ENCODE data around the gene CCDC33. TPM values are rescaled to one million over a fixed set of nuclear protein-coding genes. Genes with fewer than 3 reads are reported as not detected.

CCDC33 gene
- total and polyA plus RNA-seq, 2 donors from 2014 or later = 0.63 TPM; not detected in 1

DNA sequence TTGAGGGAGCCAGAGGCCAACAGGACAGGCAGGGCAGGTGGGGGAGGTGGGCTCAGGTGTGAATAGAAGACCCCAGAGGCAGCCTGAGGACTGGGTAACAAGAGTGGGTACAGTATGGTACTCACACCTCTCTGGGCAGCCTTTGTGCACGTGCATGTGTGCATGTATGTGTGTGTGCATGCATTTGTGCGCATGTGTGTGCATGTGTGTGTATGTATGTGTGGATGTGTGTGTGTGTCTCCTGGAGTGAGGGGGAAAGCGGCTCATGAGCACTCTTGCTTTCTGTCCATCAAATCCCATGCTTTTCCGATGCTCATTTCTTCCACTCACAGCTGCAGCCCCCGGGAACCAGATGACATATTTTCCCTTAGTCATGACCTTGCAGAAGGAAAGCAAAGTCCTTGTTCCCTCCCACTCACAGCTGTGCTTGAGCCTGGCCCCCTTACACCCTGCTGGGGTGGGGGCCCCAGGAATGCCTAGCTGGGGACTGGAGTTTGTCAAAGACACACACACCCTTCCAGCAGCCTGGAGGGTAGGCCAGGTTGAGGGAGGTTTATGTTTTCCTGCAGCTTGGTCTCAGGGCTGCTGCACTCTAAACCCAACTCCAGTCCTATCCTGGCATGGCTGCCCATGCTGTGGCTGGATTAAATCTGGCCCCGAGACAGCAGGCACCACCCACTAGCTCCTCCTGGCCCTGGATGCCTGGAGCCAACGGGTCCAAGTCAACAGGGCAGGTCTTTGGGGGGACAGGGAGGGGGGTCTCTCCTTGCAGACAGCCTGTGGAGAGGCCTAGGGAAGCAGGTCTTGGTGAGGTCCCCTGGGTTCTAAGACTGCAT lies 22.5 kb downstream of the CCDC33 start:
- Histone ChIP-seq H3K36me3 (ENCODE audit: control insufficient read depth in 2 of 3, insufficient read depth in 3 of 3, low read length in 3 of 3) (no peaks in the 10 kb centered on the region), H3K4me1 (ENCODE audit: control insufficient read depth in 2 of 3, insufficient read depth in 2 of 3, low read depth in 1 of 3, low read length in 3 of 3) (no peaks in the 10 kb centered on the region), H3K27ac (ENCODE audit: low read depth in 2 of 2, low read length in 2 of 2) (no peak overlapping the region), H3K4me3 (ENCODE audit: low read length in 3 of 3) (no peak overlapping the region), H3K9me3 (ENCODE audit: control insufficient read depth in 2 of 3, insufficient read depth in 1 of 3, low read length in 3 of 3) (no peaks in the 10 kb centered on the region), H3K9ac (ENCODE audit: low read length in 3 of 3) (no peak overlapping the region), H3K27me3 (ENCODE audit: control insufficient read depth, insufficient read depth, low read length) (no peaks in the 10 kb centered on the region)
- TF ChIP-seq CTCF (IDR thresholded peaks at IDR 0.05; ENCODE audit: borderline replicate concordance, extremely low read depth, insufficient read depth) = no peak
- FAIRE-seq = no peak
- intact Hi-C loops (cut with DNase I) = no loop called here
- peak in 4 of 5 donors; percentile 24 to 62 (median 33) for DNase-seq

- intact Hi-C loops (cut with DNase I) = no loop called here
- Histone ChIP-seq H3K9ac (ENCODE audit: low read length in 3 of 3) (no peak overlapping the region), H3K27ac (ENCODE audit: low read depth in 2 of 2, low read length in 2 of 2) (no peak overlapping the region), H3K4me1 (ENCODE audit: control insufficient read depth in 2 of 3, insufficient read depth in 2 of 3, low read depth in 1 of 3, low read length in 3 of 3) (no peaks in the 10 kb centered on the region), H3K36me3 (ENCODE audit: control insufficient read depth in 2 of 3, insufficient read depth in 3 of 3, low read length in 3 of 3) (no peaks in the 10 kb centered on the region), H3K4me3 (ENCODE audit: low read length in 3 of 3) (no peak overlapping the region), H3K9me3 (ENCODE audit: control insufficient read depth in 2 of 3, insufficient read depth in 1 of 3, low read length in 3 of 3) (no peaks in the 10 kb centered on the region), H3K27me3 (ENCODE audit: control insufficient read depth, insufficient read depth, low read length) (no peaks in the 10 kb centered on the region)
- no peak for TF ChIP-seq CTCF (IDR thresholded peaks at IDR 0.05; ENCODE audit: borderline replicate concordance, extremely low read depth, insufficient read depth)
- FAIRE-seq (no peak), DNase-seq (peak in 2 of 5 donors; percentile 8 to 35)
These were observed 23.1 kb downstream of the CCDC33 start for GRCh38 chr15:74259292-74259648.

DNA sequence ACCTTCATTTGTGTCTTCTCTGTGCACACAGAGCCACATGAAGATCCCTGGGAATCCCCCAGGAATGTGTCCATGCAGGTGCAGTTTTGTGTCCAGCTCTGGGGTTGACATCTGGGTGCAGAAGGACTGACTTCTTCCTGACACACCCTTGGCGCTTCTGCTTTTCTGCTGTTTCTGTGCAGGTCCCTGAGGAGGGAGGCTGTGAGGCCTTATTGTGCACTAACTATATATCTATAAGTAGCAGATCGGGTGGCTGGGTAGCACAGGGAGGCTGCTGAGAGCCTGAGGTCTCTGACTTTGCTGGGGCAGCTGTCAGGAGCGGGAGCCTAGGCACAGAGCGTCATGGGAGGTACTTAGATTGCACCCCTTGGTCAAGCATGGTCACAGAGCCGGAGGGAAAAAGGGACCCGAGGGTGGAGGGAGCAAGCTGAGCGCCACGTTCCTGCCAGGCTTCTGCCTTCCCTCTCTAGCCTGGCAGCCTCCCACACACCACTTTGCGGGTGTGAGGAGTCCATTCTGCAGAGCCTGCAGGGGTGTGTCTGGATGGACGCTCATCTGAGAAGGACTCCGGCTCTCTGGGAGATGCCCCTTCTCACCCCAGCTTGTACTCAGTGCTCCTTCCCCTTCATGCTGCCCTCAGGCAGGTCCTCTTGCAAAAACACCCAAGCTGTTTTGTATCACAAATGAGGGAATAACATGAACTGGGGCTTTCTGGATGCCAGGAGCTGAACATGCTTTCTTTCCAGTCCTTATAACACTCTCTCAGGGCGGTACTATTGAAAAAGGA lies 23.9 kb downstream of the CCDC33 start:
- H3K4me3 ChIP-seq (ENCODE audit: low read length in 3 of 3) = no peak overlapping the region
- no peaks in the 10 kb centered on the region for H3K27me3 ChIP-seq (ENCODE audit: control insufficient read depth, insufficient read depth, low read length)
- H3K4me1 ChIP-seq (ENCODE audit: control insufficient read depth in 2 of 3, insufficient read depth in 2 of 3, low read depth in 1 of 3, low read length in 3 of 3) = no peaks in the 10 kb centered on the region
- intact Hi-C loops (cut with DNase I) = no loop called here
- DNase-seq (peak in 2 of 5 donors; percentile 27), FAIRE-seq (no peak)
- no peak for TF ChIP-seq CTCF (IDR thresholded peaks at IDR 0.05; ENCODE audit: borderline replicate concordance, extremely low read depth, insufficient read depth)
- no peaks in the 10 kb centered on the region for H3K9me3 ChIP-seq (ENCODE audit: control insufficient read depth in 2 of 3, insufficient read depth in 1 of 3, low read length in 3 of 3)
- H3K9ac ChIP-seq (ENCODE audit: low read length in 3 of 3) = no peak overlapping the region
- H3K36me3 ChIP-seq (ENCODE audit: control insufficient read depth in 2 of 3, insufficient read depth in 3 of 3, low read length in 3 of 3) = no peaks in the 10 kb centered on the region
- H3K27ac ChIP-seq (ENCODE audit: low read depth in 2 of 2, low read length in 2 of 2) = no peak overlapping the region
